GM18867 (cell line): ENCODE measurements around the gene FDXR.

ENCODE experiments used
- ATAC-seq: cut with Tn5 transposase; IDR thresholded peaks from one replicate; pipeline ENCODE4 v1.9.1; 2021; ENCODE audit warnings: mild to moderate bottlenecking, moderate library complexity; ENCODE audit not compliant: unreplicated experiment

The FDXR gene

GRCh38 chr17:74839990-74840852 is 32.6 kb downstream of the FDXR start:
- no peak for ATAC-seq

GRCh38 chr17:74838274-74838673 is 34.5 kb downstream of the FDXR start:
- ATAC-seq = no peak

GRCh38 chr17:74836691-74837467 is 35.9 kb downstream of the FDXR start:
- no peak for ATAC-seq

- no peak for ATAC-seq
These were observed 36.6 kb downstream of the FDXR start for GRCh38 chr17:74836191-74836590.

- ATAC-seq = no peak
These were observed 39.1 kb downstream of the FDXR start for GRCh38 chr17:74833501-74834377.

GRCh38 chr17:74832421-74832820 is 40.4 kb downstream of the FDXR start:
- no peak for ATAC-seq

- ATAC-seq = no peak
These were observed 41.2 kb downstream of the FDXR start for GRCh38 chr17:74831444-74832146.

GRCh38 chr17:74830861-74831260 is 41.9 kb downstream of the FDXR start:
- no peak for ATAC-seq

GRCh38 chr17:74827800-74828199 is 45.0 kb downstream of the FDXR start:
- ATAC-seq = no peak

- no peak for ATAC-seq
These were observed 46.7 kb downstream of the FDXR start for GRCh38 chr17:74825952-74826719.

GRCh38 chr17:74824961-74825627 is 47.7 kb downstream of the FDXR start:
- no peak for ATAC-seq

- ATAC-seq = no peak
These were observed 49.8 kb downstream of the FDXR start for GRCh38 chr17:74822939-74823367.

- ATAC-seq = no peak
These were observed 50.4 kb downstream of the FDXR start for GRCh38 chr17:74822335-74822938.

GRCh38 chr17:74821655-74822334 is 51.0 kb downstream of the FDXR start:
- no peak for ATAC-seq

- ATAC-seq = no peak
These were observed 52.9 kb downstream of the FDXR start for GRCh38 chr17:74819801-74820436.

GRCh38 chr17:74818291-74818938 is 54.4 kb downstream of the FDXR start:
- ATAC-seq = no peak
